Inferior parietal cortex (tissue), 1 donor: ENCODE results near the gene PHF8.

Source experiments
- DNase-seq: peaks from one replicate; pipeline ENCODE4 v3.0.0-alpha.2; 2016; ENCODE audit errors: extremely low spot score

Gene PHF8

GRCh38 chrX:54012830-54013500, 31.3 kb downstream of the PHF8 start:
- DNase-seq = no peak

GRCh38 chrX:54007682-54008081, 36.6 kb downstream of the PHF8 start:
- DNase-seq = no peak

- DNase-seq = no peak
Measured at GRCh38 chrX:53997724-53998123, 46.5 kb downstream of the PHF8 start.

GRCh38 chrX:53992589-53992988, 51.7 kb downstream of the PHF8 start:
- no peak for DNase-seq

- no peak for DNase-seq
Measured at GRCh38 chrX:53990171-53990570, 54.1 kb downstream of the PHF8 start.

- DNase-seq = no peak
Measured at GRCh38 chrX:53984895-53985294, 59.4 kb downstream of the PHF8 start.

GRCh38 chrX:53974529-53974928, 69.7 kb downstream of the PHF8 start:
- DNase-seq = no peak

- DNase-seq = no peak
Measured at GRCh38 chrX:53969540-53969939, 74.7 kb downstream of the PHF8 start.

GRCh38 chrX:53950130-53950733, 94.0 kb downstream of the PHF8 start:
- no peak for DNase-seq

- DNase-seq = no peak
Measured at GRCh38 chrX:53940180-53940579, 104.1 kb downstream of the PHF8 start.

GRCh38 chrX:53939127-53939526, 105.1 kb downstream of the PHF8 start:
- no peak for DNase-seq

- no peak for DNase-seq
Measured at GRCh38 chrX:53930515-53931380, 113.5 kb downstream of the PHF8 start.

- DNase-seq = no peak
Measured at GRCh38 chrX:53926030-53926429, 118.2 kb downstream of the PHF8 start.

- DNase-seq = no peak
Measured at GRCh38 chrX:53918702-53919101, 125.6 kb downstream of the PHF8 start.

GRCh38 chrX:53900623-53901022, 143.7 kb downstream of the PHF8 start:
- no peak for DNase-seq

- DNase-seq = no peak
Measured at GRCh38 chrX:53895270-53895669, 149.0 kb downstream of the PHF8 start.
